ENCODE results near the gene ANKS1B.
"Not testable (repeated sequence)": the region's sequence is repeated elsewhere in the genome, so short reads cannot be mapped to it uniquely, and the experiment has no call there.

Gene ANKS1B

GRCh38 chr12:99253068-99253467, 731.7 kb downstream of the ANKS1B start:
- no peak for DNase-seq

- no peak for DNase-seq
Observed at GRCh38 chr12:99250091-99250490, 734.6 kb downstream of the ANKS1B start.

- DNase-seq = no peak
Observed at GRCh38 chr12:99249543-99249942, 735.2 kb downstream of the ANKS1B start.

- not testable (repeated sequence) for DNase-seq
Observed at GRCh38 chr12:99237907-99238538, 746.7 kb downstream of the ANKS1B start.

- DNase-seq = no peak
Observed at GRCh38 chr12:99235381-99235780, 749.4 kb downstream of the ANKS1B start.

- no peak for DNase-seq
Observed at GRCh38 chr12:99234702-99235101, 750.0 kb downstream of the ANKS1B start.

GRCh38 chr12:99232324-99232723, 752.4 kb downstream of the ANKS1B start:
- DNase-seq = no peak

GRCh38 chr12:99231031-99231430, 753.7 kb downstream of the ANKS1B start:
- DNase-seq = no peak

- no peak for DNase-seq
Observed at GRCh38 chr12:99224237-99224636, 760.5 kb downstream of the ANKS1B start.

- DNase-seq = no peak
Observed at GRCh38 chr12:99223579-99223978, 761.2 kb downstream of the ANKS1B start.

GRCh38 chr12:99213047-99213446, 771.7 kb downstream of the ANKS1B start:
- DNase-seq = no peak

GRCh38 chr12:99212275-99212674, 772.5 kb downstream of the ANKS1B start:
- no peak for DNase-seq

- no peak for DNase-seq
Observed at GRCh38 chr12:99205111-99205510, 779.6 kb downstream of the ANKS1B start.

- DNase-seq = no peak
Observed at GRCh38 chr12:99201906-99202645, 782.7 kb downstream of the ANKS1B start.

- no peak for DNase-seq
Observed at GRCh38 chr12:99200711-99201384, 783.9 kb downstream of the ANKS1B start.

- no peak for DNase-seq
Observed at GRCh38 chr12:99195474-99195873, 789.3 kb downstream of the ANKS1B start.

- no peak for DNase-seq
Observed at GRCh38 chr12:99192489-99192888, 792.2 kb downstream of the ANKS1B start.

- no peak for DNase-seq
Observed at GRCh38 chr12:99176871-99177270, 807.9 kb downstream of the ANKS1B start.

GRCh38 chr12:99170461-99170860, 814.3 kb downstream of the ANKS1B start:
- no peak for DNase-seq

- DNase-seq = no peak
Observed at GRCh38 chr12:99170037-99170436, 814.7 kb downstream of the ANKS1B start.

- DNase-seq = no peak
Observed at GRCh38 chr12:99157946-99158345, 826.8 kb downstream of the ANKS1B start.

- DNase-seq = no peak
Observed at GRCh38 chr12:99154983-99155336, 829.8 kb downstream of the ANKS1B start.

- DNase-seq = no peak
Observed at GRCh38 chr12:99154216-99154982, 830.3 kb downstream of the ANKS1B start.

Data from T-helper 9 cell (primary cell).